Thyroid gland (tissue), 4 donors: ENCODE data around the gene FBN2. TPM values are rescaled to one million over a fixed set of nuclear protein-coding genes. Genes with fewer than 3 reads are reported as not detected.

Experiments used
- DNase-seq, 2 donors: peaks; one replicate each; pipeline ENCODE4 v3.0.0-alpha.2; 2019
- H3K27ac ChIP-seq, 3 donors: fragments of 200-600 bp; sonication (generic); 1 replicate in 2 of 3; 2 replicates in 1 of 3; pipeline ENCODE4 v1.5.1; 2016 to 2019; ENCODE audit warnings: mild to moderate bottlenecking in 1 of 3, moderate library complexity in 1 of 3
- H3K27me3 ChIP-seq: fragments of 200-600 bp; sonication (generic); one replicate; pipeline ENCODE4 v1.5.1; 2019
- H3K36me3 ChIP-seq, 2 donors: fragments of 200-600 bp; sonication (generic); one replicate each; pipeline ENCODE4 v1.5.1; 2016 to 2019
- H3K4me1 ChIP-seq, 2 donors: fragments of 200-600 bp; sonication (generic); one replicate each; pipeline ENCODE4 v1.5.1; 2017 to 2019
- H3K4me3 ChIP-seq, 3 donors: fragments of 200-600 bp; sonication (generic); replicated peaks in 1 of 3; 1 replicate in 2 of 3; 2 replicates in 1 of 3; pipeline ENCODE4 v1.5.1; 2016; ENCODE audit warnings: mild to moderate bottlenecking in 1 of 3
- H3K9me3 ChIP-seq: fragments of 200-600 bp; sonication (generic); one replicate; pipeline ENCODE4 v1.5.1; 2017
- POLR2A ChIP-seq, 2 donors: fragments of 450-650 bp; IDR thresholded peaks; one replicate each; pipeline ENCODE4 v1.6.1; 2017; ENCODE audit warnings: antibody characterized with exemption in 2 of 2, mild to moderate bottlenecking in 2 of 2, moderate library complexity in 1 of 2
- WGBS, 2 donors: methylation state at CpG; one replicate each; pipeline ENCODE4 v1.1.5; 2017; 5-methylcytosine and 5-hydroxymethylcytosine counted together
- intact Hi-C: fragments of 100-400 bp; cut with DNase I; formaldehyde crosslinking; loops from one replicate; pipeline ENCODE4 v1.15.1; 2023
- total RNA-seq, 4 donors: library from RNA; depleted of rRNA; stranded (reverse); fragments of >200 nt; gene quantifications; one replicate each; pipeline ENCODE4 v1.2.3, GENCODE V29; 2016
- TF ChIP-seq, protein P1 (sequence below), 6 experiments: fragments of 200-600 bp in 3 of 6; fragments of 450-650 bp in 3 of 6; sonication (generic) in 3 of 6; IDR thresholded peaks; one replicate each; pipeline ENCODE4 v1.5.1; 2016 to 2019; ENCODE audit warnings: antibody characterized with exemption in 6 of 6, mild to moderate bottlenecking in 2 of 6, inconsistent platforms in 1 of 6, moderate library complexity in 1 of 6

The FBN2 gene
- total RNA-seq, 4 donors from 2014 or later, result 1.0 to 3.9 (median 2.5) TPM

DNA sequence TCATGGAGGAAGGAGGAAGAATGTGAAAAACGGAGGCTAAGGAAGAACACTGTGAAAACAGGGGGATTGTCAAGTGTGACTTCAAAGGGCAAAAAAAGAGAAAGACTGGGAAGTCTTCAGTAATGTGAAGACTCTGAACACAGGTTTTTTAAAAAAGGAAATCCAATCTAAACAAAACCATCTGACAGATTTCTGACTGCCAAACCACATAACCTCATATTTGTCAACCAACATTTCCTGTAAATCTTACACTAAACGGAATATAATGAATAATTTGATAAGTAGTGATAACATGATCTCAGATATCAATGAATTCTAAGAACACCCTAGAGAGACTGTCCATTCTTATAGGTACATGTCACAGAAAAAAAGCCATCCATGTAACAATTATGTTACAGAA, 124.7 kb downstream of the FBN2 start:
- H3K9me3 ChIP-seq, result no peaks in the 10 kb centered on the region
- no peaks in the 10 kb centered on the region for H3K4me1 ChIP-seq
- intact Hi-C loops, result no loop called here
- no peaks in the 10 kb centered on the region for H3K36me3 ChIP-seq
- no peak overlapping the region for H3K27ac ChIP-seq
- no peaks in the 10 kb centered on the region for H3K27me3 ChIP-seq
- H3K4me3 ChIP-seq, result no peak overlapping the region
- WGBS, 2 donors, result 48 to 60% methylated on average over 2 of the region's 2 CpGs
- no peak for TF ChIP-seq POLR2A (IDR thresholded peaks at IDR 0.05)
- TF ChIP-seq, protein P1, sequence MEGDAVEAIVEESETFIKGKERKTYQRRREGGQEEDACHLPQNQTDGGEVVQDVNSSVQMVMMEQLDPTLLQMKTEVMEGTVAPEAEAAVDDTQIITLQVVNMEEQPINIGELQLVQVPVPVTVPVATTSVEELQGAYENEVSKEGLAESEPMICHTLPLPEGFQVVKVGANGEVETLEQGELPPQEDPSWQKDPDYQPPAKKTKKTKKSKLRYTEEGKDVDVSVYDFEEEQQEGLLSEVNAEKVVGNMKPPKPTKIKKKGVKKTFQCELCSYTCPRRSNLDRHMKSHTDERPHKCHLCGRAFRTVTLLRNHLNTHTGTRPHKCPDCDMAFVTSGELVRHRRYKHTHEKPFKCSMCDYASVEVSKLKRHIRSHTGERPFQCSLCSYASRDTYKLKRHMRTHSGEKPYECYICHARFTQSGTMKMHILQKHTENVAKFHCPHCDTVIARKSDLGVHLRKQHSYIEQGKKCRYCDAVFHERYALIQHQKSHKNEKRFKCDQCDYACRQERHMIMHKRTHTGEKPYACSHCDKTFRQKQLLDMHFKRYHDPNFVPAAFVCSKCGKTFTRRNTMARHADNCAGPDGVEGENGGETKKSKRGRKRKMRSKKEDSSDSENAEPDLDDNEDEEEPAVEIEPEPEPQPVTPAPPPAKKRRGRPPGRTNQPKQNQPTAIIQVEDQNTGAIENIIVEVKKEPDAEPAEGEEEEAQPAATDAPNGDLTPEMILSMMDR (IDR thresholded peaks at IDR 0.05), result no peak
- no peak for DNase-seq

DNA sequence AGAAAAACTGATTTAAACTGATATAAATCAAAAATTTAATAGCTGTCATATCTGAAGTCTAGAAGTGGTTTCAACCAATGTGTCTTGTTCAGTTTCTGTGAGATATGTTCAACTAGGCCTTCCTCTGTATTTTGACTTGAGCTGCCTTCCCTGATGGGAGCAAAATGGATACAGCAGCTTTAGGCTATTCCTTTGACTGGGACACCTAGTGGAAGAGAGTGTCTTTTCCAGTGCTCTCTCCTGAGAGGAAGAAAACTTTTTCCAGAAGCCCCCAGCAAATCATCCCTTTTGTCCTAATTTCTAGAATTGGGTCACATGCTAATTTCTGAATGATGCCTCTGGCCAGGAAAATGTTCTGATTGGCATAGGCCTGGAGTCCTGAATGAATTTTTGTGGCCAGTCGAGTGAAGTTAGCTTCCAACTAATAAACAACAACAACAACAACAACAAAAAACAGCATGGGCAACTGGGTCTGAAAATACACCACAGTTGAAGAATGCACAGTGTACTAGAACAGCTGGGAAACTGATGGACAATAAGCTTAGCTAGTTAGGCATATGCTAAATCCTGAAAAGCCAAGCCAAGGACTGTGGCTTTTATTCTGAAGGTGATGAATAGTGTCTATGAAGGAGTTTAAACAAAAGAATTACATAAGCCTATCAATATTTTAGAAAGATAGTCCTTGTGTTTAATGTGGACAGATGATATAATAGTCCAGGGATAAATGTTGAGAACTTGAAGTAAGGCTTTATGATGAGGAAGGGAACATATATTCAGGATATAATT, 125.7 kb downstream of the FBN2 start:
- Histone ChIP-seq H3K36me3 (no peaks in the 10 kb centered on the region), H3K27me3 (no peaks in the 10 kb centered on the region), H3K4me3 (no peak overlapping the region), H3K9me3 (no peaks in the 10 kb centered on the region), H3K4me1 (no peaks in the 10 kb centered on the region), H3K27ac (no peak overlapping the region)
- no peak for DNase-seq
- intact Hi-C loops, result no loop called here
- TF ChIP-seq POLR2A (IDR thresholded peaks at IDR 0.05), result no peak
- TF ChIP-seq, protein P1 (IDR thresholded peaks at IDR 0.05), result no peak
- WGBS, 2 donors, result 67 to 70% methylated on average over 1 of the region's 1 CpG

DNA sequence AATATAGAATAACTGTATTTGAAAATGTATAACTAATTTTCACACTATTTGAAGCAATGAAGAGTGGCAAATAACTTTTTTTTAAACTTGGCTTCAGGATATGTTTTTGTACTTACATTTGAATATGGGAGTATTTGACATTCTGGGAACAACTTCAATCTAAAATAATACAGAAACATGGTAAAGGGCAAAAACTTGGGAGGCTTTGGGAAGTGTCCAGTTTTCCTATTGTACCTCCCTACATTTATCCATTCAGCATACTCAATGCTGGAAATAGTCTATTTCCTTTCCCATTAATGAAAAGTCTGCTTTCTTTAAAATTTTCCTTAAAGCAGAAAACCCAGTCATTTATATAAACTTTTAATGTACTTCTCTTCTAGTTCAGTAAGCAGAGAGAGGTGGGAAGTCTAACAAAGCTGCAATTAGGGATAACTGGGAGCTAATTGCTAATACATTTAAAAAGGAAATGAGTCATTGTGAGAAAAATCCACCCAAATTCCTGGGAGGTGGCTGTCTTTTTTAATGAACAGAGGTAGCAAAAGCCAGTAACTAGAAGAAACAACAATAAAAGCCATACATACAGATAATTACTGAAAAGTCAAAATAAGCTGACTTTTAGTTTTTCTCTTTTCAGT, 128.8 kb downstream of the FBN2 start:
- Histone ChIP-seq H3K4me3 (no peak overlapping the region), H3K36me3 (no peaks in the 10 kb centered on the region), H3K4me1 (no peaks in the 10 kb centered on the region), H3K9me3 (no peaks in the 10 kb centered on the region), H3K27ac (no peak overlapping the region), H3K27me3 (no peaks in the 10 kb centered on the region)
- no peak for TF ChIP-seq POLR2A (IDR thresholded peaks at IDR 0.05)
- TF ChIP-seq, protein P1 (IDR thresholded peaks at IDR 0.05), result no peak
- no peak for DNase-seq
- intact Hi-C loops, result no loop called here

DNA sequence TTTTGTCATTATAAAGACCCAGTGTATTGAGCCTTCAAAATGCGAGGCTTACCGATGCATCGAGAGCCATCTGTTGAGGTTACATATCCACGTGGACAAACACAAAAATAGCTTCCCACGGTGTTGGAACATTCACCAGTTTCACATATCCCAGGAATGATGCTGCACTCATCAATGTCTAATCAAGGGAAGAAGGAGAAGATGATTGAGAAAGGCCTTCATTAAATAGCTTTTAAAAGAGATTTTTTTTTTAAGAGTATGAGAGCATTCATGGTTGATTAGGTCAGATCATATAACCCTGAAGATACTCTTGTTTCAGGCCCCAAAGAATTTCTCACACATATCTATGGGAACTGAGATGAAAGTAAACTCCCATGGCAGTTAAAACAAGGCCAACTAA, 129.4 kb downstream of the FBN2 start:
- DNase-seq, result no peak
- intact Hi-C loops, result no loop called here
- Histone ChIP-seq H3K4me3 (no peak overlapping the region), H3K4me1 (no peaks in the 10 kb centered on the region), H3K27ac (no peak overlapping the region), H3K9me3 (no peaks in the 10 kb centered on the region), H3K27me3 (no peaks in the 10 kb centered on the region), H3K36me3 (no peaks in the 10 kb centered on the region)
- TF ChIP-seq, protein P1 (IDR thresholded peaks at IDR 0.05), result no peak
- no peak for TF ChIP-seq POLR2A (IDR thresholded peaks at IDR 0.05)
- WGBS, 2 donors, result 83 to 91% methylated on average over 5 of the region's 5 CpGs

DNA sequence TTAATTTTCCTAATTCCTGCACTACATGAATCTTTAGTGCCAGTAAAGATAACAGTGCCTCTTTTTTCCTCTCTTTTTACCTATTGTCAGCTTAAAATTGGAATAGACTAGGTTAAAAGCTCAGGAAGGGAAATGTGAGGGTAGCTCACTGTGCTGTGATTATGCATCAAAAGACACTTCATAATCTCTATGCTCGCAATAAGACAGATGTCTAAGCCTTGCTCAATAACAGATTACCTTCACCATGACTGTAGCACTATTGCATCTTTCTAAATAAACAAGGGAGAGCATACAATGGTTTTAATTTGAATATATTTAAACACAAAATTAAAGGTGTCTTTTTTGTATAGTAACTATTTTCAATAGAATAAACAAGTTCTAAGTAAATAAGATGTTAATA, 130.1 kb downstream of the FBN2 start:
- no peaks in the 10 kb centered on the region for H3K36me3 ChIP-seq
- H3K27me3 ChIP-seq, result no peaks in the 10 kb centered on the region
- no peak overlapping the region for H3K27ac ChIP-seq
- intact Hi-C loops, result no loop called here
- 86 to 88% methylated on average over 1 of the region's 1 CpG for WGBS, 2 donors
- TF ChIP-seq POLR2A (IDR thresholded peaks at IDR 0.05), result no peak
- TF ChIP-seq, protein P1 (IDR thresholded peaks at IDR 0.05), result no peak
- no peak for DNase-seq
- no peaks in the 10 kb centered on the region for H3K4me1 ChIP-seq
- H3K9me3 ChIP-seq, result no peaks in the 10 kb centered on the region
- no peak overlapping the region for H3K4me3 ChIP-seq
